HepG2 (cell line): Measurements from ENCODE around the gene DDRGK1.

Experiments
- ASH2L ChIP-seq: fragments of 300-600, 200-600 bp; sonication (generic); IDR thresholded peaks from 2 replicates; pipeline ENCODE4 v1.7.0; 2017; ENCODE audit warnings: low read depth, mild to moderate bottlenecking, moderate library complexity, mixed read lengths, low read length; ENCODE audit not compliant: insufficient read length
- GABPA ChIP-seq, 2 experiments: IDR thresholded peaks; 2 replicates each; pipeline ENCODE4 v1.6.1; 2011 to 2016; ENCODE audit warnings: low read depth in 2 of 2, low read length in 1 of 2, missing biosample characterization in 1 of 2, missing genetic modification characterization in 1 of 2
- HNRNPUL1 ChIP-seq: fragments of 200-400 bp; formaldehyde crosslinking; IDR thresholded peaks from 2 replicates; pipeline ENCODE4 v1.6.1; 2017; ENCODE audit warnings: low read depth, mild to moderate bottlenecking, low read length, moderate library complexity
- KDM3A ChIP-seq: IDR thresholded peaks from 2 replicates; pipeline ENCODE4 v1.6.1; 2018; ENCODE audit warnings: low read depth, missing compliant biosample characterization
- MAFG ChIP-seq: sonication (generic); formaldehyde crosslinking; IDR thresholded peaks from 2 replicates; pipeline ENCODE4 v1.5.1; 2020; ENCODE audit warnings: mild to moderate bottlenecking, missing genetic modification reagents
- POLR2A ChIP-seq, 2 experiments: IDR thresholded peaks; 2 replicates each; pipeline ENCODE4 v1.6.1; 2011; ENCODE audit warnings: low read depth in 2 of 2, low read length in 2 of 2, mild to moderate bottlenecking in 1 of 2, moderate library complexity in 1 of 2; ENCODE audit not compliant: insufficient read depth in 1 of 2
- RFX5 ChIP-seq: IDR thresholded peaks from 2 replicates; pipeline ENCODE4 v1.6.1; 2011; ENCODE audit warnings: low read depth, low read length, improper control_type of control experiment
- SUZ12 ChIP-seq: fragments of 150-350 bp; IDR thresholded peaks from 2 replicates; pipeline ENCODE4 v1.6.1; 2014; ENCODE audit warnings: low read depth, low read length
- TF ChIP-seq, protein P1 (sequence below): sonication (generic); formaldehyde crosslinking; IDR thresholded peaks from 2 replicates; pipeline ENCODE4 v1.8.1; 2023; ENCODE audit warnings: mild to moderate bottlenecking, moderate library complexity, missing genetic modification reagents
- TF ChIP-seq, protein P2 (sequence below): IDR thresholded peaks from 2 replicates; pipeline ENCODE4 v1.6.1; 2012; ENCODE audit warnings: low read length, improper control_type of control experiment
- TF ChIP-seq, protein P3 (sequence below): sonication (generic); formaldehyde crosslinking; IDR thresholded peaks from 2 replicates; pipeline ENCODE4 v1.4.0; 2020; ENCODE audit warnings: missing genetic modification reagents

DNA sequence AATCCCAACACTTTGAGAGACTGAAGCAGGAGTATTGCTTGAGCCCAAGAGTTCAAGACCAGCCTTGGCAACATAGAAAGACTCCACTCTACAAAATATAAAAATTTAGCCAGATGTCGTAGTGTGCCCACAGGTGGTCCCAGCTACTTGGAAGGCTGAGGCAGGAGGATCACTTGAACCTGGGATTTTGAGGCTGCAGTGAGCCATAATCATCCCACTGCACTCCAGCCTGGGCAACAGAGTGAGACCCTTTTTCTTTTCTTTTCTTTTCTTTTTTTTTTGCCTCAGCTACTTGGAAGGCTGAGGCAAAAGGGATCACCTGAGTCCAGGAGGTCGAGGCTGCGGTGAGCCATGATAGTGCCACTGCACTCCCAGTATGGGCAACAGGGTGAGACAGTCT lies 62.7 kb downstream of the DDRGK1 start:
- TF ChIP-seq, protein P1, sequence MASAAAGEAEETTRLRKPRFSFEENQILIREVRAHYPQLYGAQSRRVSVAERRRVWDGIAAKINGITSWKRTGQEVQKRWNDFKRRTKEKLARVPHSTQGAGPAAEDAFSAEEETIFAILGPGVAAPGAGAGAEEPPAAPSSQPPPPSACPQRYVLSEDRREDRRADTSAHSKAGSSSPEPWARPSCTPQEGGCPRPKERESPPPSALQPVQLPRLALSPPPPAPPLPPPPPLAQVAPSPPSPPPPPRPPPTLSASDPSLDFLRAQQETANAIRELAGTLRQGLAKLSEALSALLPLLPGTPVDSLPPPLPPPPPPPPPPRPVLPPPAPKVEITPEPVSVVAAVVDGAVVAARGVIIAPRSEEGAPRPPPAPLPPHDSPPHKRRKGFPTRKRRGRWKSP (CRISPR knock-in tag): no peak
- TF ChIP-seq MAFG (CRISPR knock-in tag) (no peak), ASH2L (no peak), KDM3A (CRISPR knock-in tag) (no peak), HNRNPUL1 (no peak), GABPA (IDR thresholded peaks at IDR 0.05; ENCODE audit: low read depth, low read length) (no peak), GABPA (CRISPR knock-in tag; IDR thresholded peaks at IDR 0.05; ENCODE audit: low read depth) (no peak), SUZ12 (no peak), POLR2A (IDR thresholded peaks at IDR 0.05; ENCODE audit: insufficient read depth in 1 of 2, low read depth in 2 of 2, low read length in 2 of 2) (no peak), RFX5 (no peak)
- TF ChIP-seq, protein P2, sequence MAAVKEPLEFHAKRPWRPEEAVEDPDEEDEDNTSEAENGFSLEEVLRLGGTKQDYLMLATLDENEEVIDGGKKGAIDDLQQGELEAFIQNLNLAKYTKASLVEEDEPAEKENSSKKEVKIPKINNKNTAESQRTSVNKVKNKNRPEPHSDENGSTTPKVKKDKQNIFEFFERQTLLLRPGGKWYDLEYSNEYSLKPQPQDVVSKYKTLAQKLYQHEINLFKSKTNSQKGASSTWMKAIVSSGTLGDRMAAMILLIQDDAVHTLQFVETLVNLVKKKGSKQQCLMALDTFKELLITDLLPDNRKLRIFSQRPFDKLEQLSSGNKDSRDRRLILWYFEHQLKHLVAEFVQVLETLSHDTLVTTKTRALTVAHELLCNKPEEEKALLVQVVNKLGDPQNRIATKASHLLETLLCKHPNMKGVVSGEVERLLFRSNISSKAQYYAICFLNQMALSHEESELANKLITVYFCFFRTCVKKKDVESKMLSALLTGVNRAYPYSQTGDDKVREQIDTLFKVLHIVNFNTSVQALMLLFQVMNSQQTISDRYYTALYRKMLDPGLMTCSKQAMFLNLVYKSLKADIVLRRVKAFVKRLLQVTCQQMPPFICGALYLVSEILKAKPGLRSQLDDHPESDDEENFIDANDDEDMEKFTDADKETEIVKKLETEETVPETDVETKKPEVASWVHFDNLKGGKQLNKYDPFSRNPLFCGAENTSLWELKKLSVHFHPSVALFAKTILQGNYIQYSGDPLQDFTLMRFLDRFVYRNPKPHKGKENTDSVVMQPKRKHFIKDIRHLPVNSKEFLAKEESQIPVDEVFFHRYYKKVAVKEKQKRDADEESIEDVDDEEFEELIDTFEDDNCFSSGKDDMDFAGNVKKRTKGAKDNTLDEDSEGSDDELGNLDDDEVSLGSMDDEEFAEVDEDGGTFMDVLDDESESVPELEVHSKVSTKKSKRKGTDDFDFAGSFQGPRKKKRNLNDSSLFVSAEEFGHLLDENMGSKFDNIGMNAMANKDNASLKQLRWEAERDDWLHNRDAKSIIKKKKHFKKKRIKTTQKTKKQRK: no peak
- TF ChIP-seq, protein P3, sequence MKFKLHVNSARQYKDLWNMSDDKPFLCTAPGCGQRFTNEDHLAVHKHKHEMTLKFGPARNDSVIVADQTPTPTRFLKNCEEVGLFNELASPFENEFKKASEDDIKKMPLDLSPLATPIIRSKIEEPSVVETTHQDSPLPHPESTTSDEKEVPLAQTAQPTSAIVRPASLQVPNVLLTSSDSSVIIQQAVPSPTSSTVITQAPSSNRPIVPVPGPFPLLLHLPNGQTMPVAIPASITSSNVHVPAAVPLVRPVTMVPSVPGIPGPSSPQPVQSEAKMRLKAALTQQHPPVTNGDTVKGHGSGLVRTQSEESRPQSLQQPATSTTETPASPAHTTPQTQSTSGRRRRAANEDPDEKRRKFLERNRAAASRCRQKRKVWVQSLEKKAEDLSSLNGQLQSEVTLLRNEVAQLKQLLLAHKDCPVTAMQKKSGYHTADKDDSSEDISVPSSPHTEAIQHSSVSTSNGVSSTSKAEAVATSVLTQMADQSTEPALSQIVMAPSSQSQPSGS (CRISPR knock-in tag): no peak
